ENCODE measurements around the gene CEACAM19. TPM values are rescaled to one million over a fixed set of nuclear protein-coding genes. Genes with fewer than 3 reads are reported as not detected.

Gene CEACAM19
- total and polyA plus RNA-seq, 2 donors (not counting 1 experiment from before 2014, with no cell fraction given) = 7.8 to 9.9 TPM

GRCh38 chr19:44701228-44701627, 29.9 kb downstream of the CEACAM19 start:
- Histone ChIP-seq H3K27ac (ENCODE audit: insufficient read depth, low read length) (no peak overlapping the region), H3K79me2 (ENCODE audit: control insufficient read depth, insufficient read depth, low read length) (no peaks in the 10 kb centered on the region), H3K9me3 (ENCODE audit: control insufficient read depth, insufficient read depth, low read depth, low read length) (no peaks in the 10 kb centered on the region), H4K20me1 (ENCODE audit: control insufficient read depth, extremely low read depth, insufficient read depth, low read length) (no peaks in the 10 kb centered on the region), H2AFZ (ENCODE audit: low read length) (no peak overlapping the region), H3K4me3 (replicated peaks in 1 of 4; ENCODE audit: control extremely low read depth in 1 of 4, insufficient read depth in 1 of 4, low read depth in 3 of 4, low read length in 4 of 4) (no peak overlapping the region), H3K9ac (ENCODE audit: insufficient read depth, low read length) (no peak overlapping the region), H3K36me3 (ENCODE audit: control insufficient read depth, insufficient read depth, low read length) (no peaks in the 10 kb centered on the region), H3K27me3 (ENCODE audit: control insufficient read depth, insufficient read depth, low read length) (no peaks in the 10 kb centered on the region), H3K4me2 (ENCODE audit: extremely low read depth, insufficient read depth, low read length) (no peak overlapping the region), H3K4me1 (ENCODE audit: control insufficient read depth, extremely low read depth, insufficient read depth, low read length) (no peaks in the 10 kb centered on the region)
- TF ChIP-seq, protein P1, sequence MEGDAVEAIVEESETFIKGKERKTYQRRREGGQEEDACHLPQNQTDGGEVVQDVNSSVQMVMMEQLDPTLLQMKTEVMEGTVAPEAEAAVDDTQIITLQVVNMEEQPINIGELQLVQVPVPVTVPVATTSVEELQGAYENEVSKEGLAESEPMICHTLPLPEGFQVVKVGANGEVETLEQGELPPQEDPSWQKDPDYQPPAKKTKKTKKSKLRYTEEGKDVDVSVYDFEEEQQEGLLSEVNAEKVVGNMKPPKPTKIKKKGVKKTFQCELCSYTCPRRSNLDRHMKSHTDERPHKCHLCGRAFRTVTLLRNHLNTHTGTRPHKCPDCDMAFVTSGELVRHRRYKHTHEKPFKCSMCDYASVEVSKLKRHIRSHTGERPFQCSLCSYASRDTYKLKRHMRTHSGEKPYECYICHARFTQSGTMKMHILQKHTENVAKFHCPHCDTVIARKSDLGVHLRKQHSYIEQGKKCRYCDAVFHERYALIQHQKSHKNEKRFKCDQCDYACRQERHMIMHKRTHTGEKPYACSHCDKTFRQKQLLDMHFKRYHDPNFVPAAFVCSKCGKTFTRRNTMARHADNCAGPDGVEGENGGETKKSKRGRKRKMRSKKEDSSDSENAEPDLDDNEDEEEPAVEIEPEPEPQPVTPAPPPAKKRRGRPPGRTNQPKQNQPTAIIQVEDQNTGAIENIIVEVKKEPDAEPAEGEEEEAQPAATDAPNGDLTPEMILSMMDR (conservative IDR thresholded peaks at IDR 0.05 in 1 of 2, IDR thresholded peaks at IDR 0.05 in 1 of 2; ENCODE audit: low read depth in 1 of 2, low read length in 2 of 2) = no peak
- TF ChIP-seq EZH2 (IDR thresholded peaks at IDR 0.05; ENCODE audit: low read length, missing control alignments) = no peak
- no peak for DNase-seq (ENCODE audit: low read depth in 2 of 2)

DNA sequence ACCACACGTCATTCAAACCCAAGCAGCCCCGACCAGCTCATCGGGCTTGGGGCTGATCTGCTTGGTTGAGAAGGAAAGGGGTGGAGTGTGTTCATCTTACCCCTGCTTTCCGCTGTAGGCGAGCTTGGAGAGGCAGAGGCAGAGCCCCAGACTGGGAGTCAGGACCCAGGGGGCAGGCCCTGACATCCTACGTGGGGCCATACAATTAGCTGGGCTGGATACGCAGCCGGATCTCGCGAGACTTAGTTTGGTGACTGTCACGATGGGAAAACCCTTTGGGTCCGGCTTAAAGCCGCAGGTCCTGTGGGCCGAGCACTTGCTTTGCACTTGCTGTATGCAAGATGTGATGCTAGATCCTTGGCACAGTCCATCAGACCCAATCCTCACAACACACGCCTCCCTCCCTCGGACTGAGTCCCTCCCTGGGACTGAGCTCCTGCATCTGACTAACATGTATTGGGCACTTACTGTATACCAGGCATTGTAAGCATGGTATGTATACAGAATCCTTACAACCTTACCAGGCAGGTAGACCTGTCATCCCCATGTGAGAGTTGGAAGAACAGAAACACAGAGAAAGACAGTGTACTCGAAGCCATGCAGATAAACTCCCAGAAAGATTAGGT, 31.4 kb downstream of the CEACAM19 start:
- Histone ChIP-seq H3K27ac (ENCODE audit: insufficient read depth, low read length) (no peak overlapping the region), H3K79me2 (ENCODE audit: control insufficient read depth, insufficient read depth, low read length) (no peaks in the 10 kb centered on the region), H3K27me3 (ENCODE audit: control insufficient read depth, insufficient read depth, low read length) (no peaks in the 10 kb centered on the region), H3K4me3 (replicated peaks in 1 of 4; ENCODE audit: control extremely low read depth in 1 of 4, insufficient read depth in 1 of 4, low read depth in 3 of 4, low read length in 4 of 4) (no peak overlapping the region), H3K4me2 (ENCODE audit: extremely low read depth, insufficient read depth, low read length) (no peak overlapping the region), H3K4me1 (ENCODE audit: control insufficient read depth, extremely low read depth, insufficient read depth, low read length) (no peaks in the 10 kb centered on the region), H2AFZ (ENCODE audit: low read length) (no peak overlapping the region), H3K9ac (ENCODE audit: insufficient read depth, low read length) (no peak overlapping the region), H3K36me3 (ENCODE audit: control insufficient read depth, insufficient read depth, low read length) (no peaks in the 10 kb centered on the region), H4K20me1 (ENCODE audit: control insufficient read depth, extremely low read depth, insufficient read depth, low read length) (no peaks in the 10 kb centered on the region), H3K9me3 (ENCODE audit: control insufficient read depth, insufficient read depth, low read depth, low read length) (no peaks in the 10 kb centered on the region)
- TF ChIP-seq, protein P1 (conservative IDR thresholded peaks at IDR 0.05 in 1 of 2, IDR thresholded peaks at IDR 0.05 in 1 of 2; ENCODE audit: low read depth in 1 of 2, low read length in 2 of 2) = no peak
- no peak for TF ChIP-seq EZH2 (IDR thresholded peaks at IDR 0.05; ENCODE audit: low read length, missing control alignments)
- no peak for DNase-seq (ENCODE audit: low read depth in 2 of 2)

DNA sequence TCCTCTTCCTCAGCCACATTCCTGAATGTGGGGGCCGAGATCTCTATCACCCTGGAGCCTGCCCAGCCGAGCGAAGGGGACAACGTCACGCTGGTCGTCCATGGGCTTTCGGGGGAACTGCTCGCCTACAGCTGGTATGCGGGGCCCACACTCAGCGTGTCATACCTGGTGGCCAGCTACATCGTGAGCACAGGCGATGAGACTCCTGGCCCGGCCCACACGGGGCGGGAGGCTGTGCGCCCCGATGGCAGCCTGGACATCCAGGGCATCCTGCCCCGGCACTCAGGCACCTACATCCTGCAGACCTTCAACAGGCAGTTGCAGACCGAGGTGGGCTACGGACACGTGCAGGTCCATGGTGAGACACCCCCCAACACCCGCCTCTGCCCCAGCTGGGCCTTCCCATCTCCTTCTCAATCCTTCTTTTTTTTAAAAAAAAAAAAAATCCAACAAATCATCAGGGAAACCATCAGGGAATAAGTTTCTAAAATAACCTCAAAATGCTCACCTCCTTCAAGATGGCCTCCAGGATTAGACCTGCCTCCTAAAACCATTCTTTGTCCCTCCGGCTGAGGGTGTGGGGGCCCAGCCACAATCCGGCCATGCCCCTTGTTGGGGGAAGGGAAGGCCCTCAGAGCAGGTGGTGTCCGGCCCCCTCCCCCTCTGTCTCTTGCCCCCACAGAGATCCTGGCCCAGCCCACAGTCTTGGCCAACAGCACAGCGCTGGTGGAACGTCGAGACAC, 32.2 kb downstream of the CEACAM19 start:
- no peaks in the 10 kb centered on the region for H3K79me2 ChIP-seq (ENCODE audit: control insufficient read depth, insufficient read depth, low read length)
- DNase-seq (ENCODE audit: low read depth in 2 of 2) = no peak
- TF ChIP-seq, protein P1 (conservative IDR thresholded peaks at IDR 0.05 in 1 of 2, IDR thresholded peaks at IDR 0.05 in 1 of 2; ENCODE audit: low read depth in 1 of 2, low read length in 2 of 2) = no peak
- TF ChIP-seq EZH2 (IDR thresholded peaks at IDR 0.05; ENCODE audit: low read length, missing control alignments) = no peak

More for the DNA sequence above, 32.2 kb downstream of the CEACAM19 start:
- Histone ChIP-seq H3K4me3 (replicated peaks in 1 of 4; ENCODE audit: control extremely low read depth in 1 of 4, insufficient read depth in 1 of 4, low read depth in 3 of 4, low read length in 4 of 4) (no peak overlapping the region), H3K9me3 (ENCODE audit: control insufficient read depth, insufficient read depth, low read depth, low read length) (no peaks in the 10 kb centered on the region), H3K9ac (ENCODE audit: insufficient read depth, low read length) (no peak overlapping the region), H2AFZ (ENCODE audit: low read length) (no peak overlapping the region), H3K27ac (ENCODE audit: insufficient read depth, low read length) (no peak overlapping the region), H4K20me1 (ENCODE audit: control insufficient read depth, extremely low read depth, insufficient read depth, low read length) (no peaks in the 10 kb centered on the region), H3K36me3 (ENCODE audit: control insufficient read depth, insufficient read depth, low read length) (no peaks in the 10 kb centered on the region), H3K4me1 (ENCODE audit: control insufficient read depth, extremely low read depth, insufficient read depth, low read length) (no peaks in the 10 kb centered on the region), H3K27me3 (ENCODE audit: control insufficient read depth, insufficient read depth, low read length) (no peaks in the 10 kb centered on the region), H3K4me2 (ENCODE audit: extremely low read depth, insufficient read depth, low read length) (no peak overlapping the region)
